Activated naive CD8-positive, alpha-beta T cell treated with anti-CD3 and anti-CD28 coated beads, Interleukin-2, amount 10 ng/mL, durations not matched to agents 7 days and 5 days (primary cell): ENCODE results near the gene PBXIP1. TPM values are rescaled to one million over a fixed set of nuclear protein-coding genes. Genes with fewer than 3 reads are reported as not detected.
"Not testable (repeated sequence)": the region's sequence is repeated elsewhere in the genome, so short reads cannot be mapped to it uniquely, and the experiment has no call there.

Experiments
- ATAC-seq: fragments of 150-1000 bp; cut with Tn5 transposase; one replicate; pipeline ENCODE4 v1.10.0; 2021; ENCODE audit warnings: low read depth, moderate library complexity
- POLR2A ChIA-PET: fragments of 350-600 bp; sonication (Branson Sonifier 250); formaldehyde crosslinking; loops from one replicate; lab custom pipeline; 2021; ENCODE audit warnings: antibody characterized with exemption; lab: Charles Lee
- DNase-seq: peaks from one replicate; pipeline ENCODE4 v3.0.0; 2021
- H3K27ac Mint-ChIP-seq: one replicate; pipeline ENCODE4 v1.8.0; 2022; ENCODE audit warnings: mild to moderate bottlenecking, mixed read lengths
- H3K27me3 Mint-ChIP-seq: one replicate; pipeline ENCODE4 v1.8.0; 2022; ENCODE audit warnings: mild to moderate bottlenecking, moderate library complexity, mixed read lengths
- H3K36me3 Mint-ChIP-seq: one replicate; pipeline ENCODE4 v1.8.0; 2021; ENCODE audit warnings: mild to moderate bottlenecking, mixed read lengths
- H3K4me1 Mint-ChIP-seq: one replicate; pipeline ENCODE4 v1.8.0; 2021; ENCODE audit warnings: mixed read lengths
- H3K4me3 Mint-ChIP-seq: one replicate; pipeline ENCODE4 v1.8.0; 2022; ENCODE audit warnings: mild to moderate bottlenecking, moderate library complexity, mixed read lengths
- H3K9me3 Mint-ChIP-seq: one replicate; pipeline ENCODE4 v1.8.0; 2021; ENCODE audit warnings: mixed read lengths
- total RNA-seq, 2 experiments: library from RNA; stranded (reverse); gene quantifications; one replicate each; pipeline ENCODE4 v1.2.3, GENCODE V29; 2021

Gene PBXIP1
- total RNA-seq, 2 experiments from 2014 or later, result 149 to 155 TPM

GRCh38 chr1:154926201-154926600 is 29.7 kb downstream of the PBXIP1 start:
- H3K9me3 Mint-ChIP-seq, result no peaks in the 10 kb centered on the region
- H3K27me3 Mint-ChIP-seq, result no peaks in the 10 kb centered on the region
- POLR2A ChIA-PET, result interaction anchor here (3.3 kb wide), 1 partner anchor 10 kb away, joined by 14 read pairs; the partner anchor contains the start of gene PMVK
- peak overlapping the region; percentile 84 for H3K27ac Mint-ChIP-seq
- peaks cover 35% of the 10 kb centered on the region for H3K36me3 Mint-ChIP-seq
- no peak for ATAC-seq
- H3K4me1 Mint-ChIP-seq, result peaks cover 19% of the 10 kb centered on the region
- no peak overlapping the region for H3K4me3 Mint-ChIP-seq
- no peak for DNase-seq

- no peak overlapping the region for H3K4me3 Mint-ChIP-seq
- POLR2A ChIA-PET, result interaction anchor here (3.3 kb wide), 1 partner anchor 11 kb away, joined by 14 read pairs; the partner anchor contains the start of gene PMVK
- peak overlapping the region; percentile 84 for H3K27ac Mint-ChIP-seq
- H3K36me3 Mint-ChIP-seq, result peaks cover 35% of the 10 kb centered on the region
- H3K27me3 Mint-ChIP-seq, result no peaks in the 10 kb centered on the region
- H3K4me1 Mint-ChIP-seq, result peaks cover 19% of the 10 kb centered on the region
- DNase-seq, result no peak
- no peaks in the 10 kb centered on the region for H3K9me3 Mint-ChIP-seq
- peak; percentile 95 for ATAC-seq
Observed at GRCh38 chr1:154925335-154926170, 30.3 kb downstream of the PBXIP1 start.

DNA sequence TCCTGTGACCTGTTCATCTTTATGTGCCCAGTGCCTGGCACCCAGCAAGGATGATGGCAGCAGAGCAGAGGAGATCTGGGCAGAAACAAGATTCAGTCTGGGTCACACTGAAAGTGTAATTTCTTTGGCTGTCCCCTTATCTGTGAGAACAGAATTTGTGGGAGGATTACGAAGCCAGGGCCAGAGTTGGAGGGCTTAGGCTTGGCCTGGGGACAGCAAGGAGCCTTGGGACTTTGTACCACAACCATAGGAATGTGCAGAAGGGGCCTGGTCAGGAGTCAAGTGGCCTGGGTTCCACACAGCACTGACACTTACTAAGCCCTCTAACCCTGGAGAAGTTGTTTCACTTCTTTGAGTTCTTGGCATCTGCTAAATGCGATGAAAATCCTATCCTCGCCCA is 32.2 kb downstream of the PBXIP1 start:
- Mint-ChIP-seq H3K27me3 (no peaks in the 10 kb centered on the region), H3K9me3 (no peaks in the 10 kb centered on the region), H3K4me3 (no peak overlapping the region), H3K27ac (peak overlapping the region; percentile 7), H3K36me3 (peaks cover 29% of the 10 kb centered on the region), H3K4me1 (peaks cover 19% of the 10 kb centered on the region)
- ATAC-seq (no peak), DNase-seq (no peak)
- POLR2A ChIA-PET, result interaction anchor here (3.3 kb wide), 1 partner anchor 13 kb away, joined by 14 read pairs; the partner anchor contains the start of gene PMVK

GRCh38 chr1:154913273-154913672 is 42.6 kb downstream of the PBXIP1 start:
- Mint-ChIP-seq H3K9me3 (peaks cover 2% of the 10 kb centered on the region), H3K27me3 (peaks cover 3% of the 10 kb centered on the region), H3K36me3 (peaks cover 10% of the 10 kb centered on the region), H3K27ac (no peak overlapping the region), H3K4me3 (no peak overlapping the region), H3K4me1 (no peaks in the 10 kb centered on the region)
- ATAC-seq, result no peak
- POLR2A ChIA-PET, result no interaction called here
- DNase-seq, result no peak

DNA sequence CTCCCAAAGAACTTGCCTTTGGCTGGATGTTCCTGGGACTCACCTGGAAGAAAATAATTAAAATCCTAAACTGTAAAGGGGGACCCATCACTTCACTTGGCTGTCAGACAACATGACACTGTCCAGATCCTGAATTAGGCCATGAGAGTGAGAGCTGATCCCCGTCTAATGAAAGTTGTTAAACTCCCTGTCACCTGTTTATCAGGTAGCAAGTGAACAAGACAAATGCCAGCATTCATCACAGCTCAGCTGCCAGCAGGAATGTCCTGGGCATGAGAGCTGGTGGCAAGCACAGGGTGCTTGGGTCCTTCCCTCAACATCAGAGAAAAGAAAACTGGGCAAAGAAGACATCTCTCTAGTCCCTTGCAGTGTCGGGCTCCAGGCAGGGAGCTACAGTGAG is 43.1 kb downstream of the PBXIP1 start:
- H3K9me3 Mint-ChIP-seq, result peaks cover 2% of the 10 kb centered on the region
- peaks cover 10% of the 10 kb centered on the region for H3K36me3 Mint-ChIP-seq
- POLR2A ChIA-PET, result no interaction called here
- no peak for ATAC-seq
- peaks cover 3% of the 10 kb centered on the region for H3K27me3 Mint-ChIP-seq
- H3K4me1 Mint-ChIP-seq, result no peaks in the 10 kb centered on the region
- no peak for DNase-seq
- H3K27ac Mint-ChIP-seq, result no peak overlapping the region
- no peak overlapping the region for H3K4me3 Mint-ChIP-seq

- H3K4me1 Mint-ChIP-seq, result no peaks in the 10 kb centered on the region
- H3K27me3 Mint-ChIP-seq, result peaks cover 3% of the 10 kb centered on the region
- H3K36me3 Mint-ChIP-seq, result peaks cover 7% of the 10 kb centered on the region
- ATAC-seq (no peak), DNase-seq (no peak)
- no peak overlapping the region for H3K4me3 Mint-ChIP-seq
- H3K27ac Mint-ChIP-seq, result no peak overlapping the region
- POLR2A ChIA-PET, result no interaction called here
- H3K9me3 Mint-ChIP-seq, result peaks cover 2% of the 10 kb centered on the region
Observed at GRCh38 chr1:154911691-154912550, 44.0 kb downstream of the PBXIP1 start.

- POLR2A ChIA-PET, result no interaction called here
- H3K4me1 Mint-ChIP-seq, result no peaks in the 10 kb centered on the region
Observed at GRCh38 chr1:154910851-154911250, 45.0 kb downstream of the PBXIP1 start.

GRCh38 chr1:154908937-154909336 is 47.0 kb downstream of the PBXIP1 start:
- Mint-ChIP-seq H3K4me1 (no peaks in the 10 kb centered on the region), H3K27ac (no peak overlapping the region), H3K36me3 (no peaks in the 10 kb centered on the region), H3K27me3 (peaks cover 3% of the 10 kb centered on the region), H3K9me3 (no peaks in the 10 kb centered on the region), H3K4me3 (no peak overlapping the region)
- ATAC-seq (no peak), DNase-seq (no peak)
- POLR2A ChIA-PET, result no interaction called here

More at GRCh38 chr1:154910851-154911250, 45.0 kb downstream of the PBXIP1 start:
- no peaks in the 10 kb centered on the region for H3K9me3 Mint-ChIP-seq
- no peak overlapping the region for H3K4me3 Mint-ChIP-seq
- no peak overlapping the region for H3K27ac Mint-ChIP-seq
- ATAC-seq (no peak), DNase-seq (no peak)
- no peaks in the 10 kb centered on the region for H3K36me3 Mint-ChIP-seq
- peaks cover 3% of the 10 kb centered on the region for H3K27me3 Mint-ChIP-seq

GRCh38 chr1:154908129-154908528 is 47.8 kb downstream of the PBXIP1 start:
- H3K4me3 Mint-ChIP-seq, DNase-seq, H3K27me3 Mint-ChIP-seq, H3K36me3 Mint-ChIP-seq, H3K9me3 Mint-ChIP-seq, H3K4me1 Mint-ChIP-seq, ATAC-seq, POLR2A ChIA-PET, H3K27ac Mint-ChIP-seq: not testable (repeated sequence)

DNA sequence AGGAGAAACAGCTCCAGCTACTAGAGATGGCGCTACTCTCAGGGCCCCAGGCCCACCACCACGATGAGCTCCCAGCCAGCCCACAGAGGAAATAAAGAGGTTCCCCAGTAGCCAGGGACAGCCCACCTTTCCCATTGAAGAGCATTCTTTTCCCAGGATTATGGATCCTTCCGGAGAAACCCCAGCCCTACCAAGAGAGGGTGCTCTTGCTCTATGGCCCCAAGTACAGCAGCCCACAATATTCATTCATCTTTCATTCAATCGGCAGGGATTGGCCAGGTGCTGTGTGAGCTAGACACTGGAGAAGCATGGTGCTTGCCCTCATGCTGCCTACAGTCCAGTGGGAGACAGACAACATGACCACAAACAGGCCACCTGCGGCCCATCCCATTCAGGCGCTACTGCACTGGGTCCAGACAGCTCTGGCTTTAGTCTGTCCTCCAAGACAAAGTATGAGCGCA is 49.2 kb downstream of the PBXIP1 start:
- H3K36me3 Mint-ChIP-seq, result no peaks in the 10 kb centered on the region
- H3K4me1 Mint-ChIP-seq, result no peaks in the 10 kb centered on the region
- H3K9me3 Mint-ChIP-seq, result no peaks in the 10 kb centered on the region
- no peak overlapping the region for H3K27ac Mint-ChIP-seq
- POLR2A ChIA-PET, result no interaction called here
- DNase-seq, result no peak
- H3K4me3 Mint-ChIP-seq, result no peak overlapping the region
- ATAC-seq, result no peak
- H3K27me3 Mint-ChIP-seq, result peaks cover 3% of the 10 kb centered on the region

- Mint-ChIP-seq H3K27ac (no peak overlapping the region), H3K27me3 (peaks cover 4% of the 10 kb centered on the region), H3K36me3 (no peaks in the 10 kb centered on the region), H3K4me3 (no peak overlapping the region), H3K9me3 (no peaks in the 10 kb centered on the region), H3K4me1 (no peaks in the 10 kb centered on the region)
- POLR2A ChIA-PET, result no interaction called here
- DNase-seq (no peak), ATAC-seq (no peak)
Observed at GRCh38 chr1:154902938-154903566, 52.8 kb downstream of the PBXIP1 start.

DNA sequence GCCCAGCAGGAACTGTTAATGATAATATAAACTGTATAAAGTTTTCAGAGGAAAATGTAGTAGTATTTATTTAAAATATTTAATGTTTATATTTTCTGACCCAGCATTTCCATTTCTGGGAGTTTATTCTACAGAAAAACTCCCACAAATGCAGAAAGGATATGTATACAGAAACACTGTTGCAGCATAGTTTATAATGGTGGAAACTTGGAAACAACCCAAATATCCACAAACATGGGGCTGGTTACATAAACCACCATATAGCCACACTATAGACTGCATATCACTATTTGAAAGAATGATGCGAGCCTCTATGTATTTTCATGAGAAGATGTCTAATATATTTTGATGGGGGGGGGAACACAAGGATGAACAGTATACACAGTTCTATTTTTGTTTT is 54.3 kb downstream of the PBXIP1 start:
- Mint-ChIP-seq H3K36me3 (no peaks in the 10 kb centered on the region), H3K27me3 (peaks cover 4% of the 10 kb centered on the region), H3K9me3 (no peaks in the 10 kb centered on the region), H3K4me1 (no peaks in the 10 kb centered on the region), H3K27ac (no peak overlapping the region), H3K4me3 (no peak overlapping the region)
- ATAC-seq (no peak), DNase-seq (no peak)
- POLR2A ChIA-PET, result no interaction called here

DNA sequence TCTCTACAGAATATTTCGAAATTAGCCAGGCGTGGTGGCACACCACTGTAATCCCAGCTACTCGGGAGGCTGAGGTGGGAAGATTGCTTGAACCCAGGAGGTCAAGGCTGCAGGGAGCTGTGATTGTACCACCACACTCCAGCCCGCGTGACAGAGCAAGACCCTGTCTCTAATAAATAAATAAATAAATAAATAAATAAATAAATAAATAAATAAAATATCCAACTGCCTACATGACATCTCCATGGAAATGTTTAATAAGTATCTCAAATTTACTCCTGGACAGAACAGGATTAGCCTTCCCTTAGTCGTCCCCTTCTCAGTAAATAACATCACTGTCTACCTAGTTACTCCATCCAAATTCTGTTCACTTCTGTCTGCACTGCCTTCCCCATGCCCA is 56.9 kb downstream of the PBXIP1 start:
- Mint-ChIP-seq H3K27ac (no peak overlapping the region), H3K36me3 (no peaks in the 10 kb centered on the region), H3K27me3 (peaks cover 6% of the 10 kb centered on the region), H3K4me1 (no peaks in the 10 kb centered on the region), H3K4me3 (no peak overlapping the region), H3K9me3 (no peaks in the 10 kb centered on the region)
- ATAC-seq (no peak), DNase-seq (no peak)
- POLR2A ChIA-PET, result no interaction called here
